Measurements from ENCODE around the gene ARHGAP36.

ARHGAP36 gene

DNA sequence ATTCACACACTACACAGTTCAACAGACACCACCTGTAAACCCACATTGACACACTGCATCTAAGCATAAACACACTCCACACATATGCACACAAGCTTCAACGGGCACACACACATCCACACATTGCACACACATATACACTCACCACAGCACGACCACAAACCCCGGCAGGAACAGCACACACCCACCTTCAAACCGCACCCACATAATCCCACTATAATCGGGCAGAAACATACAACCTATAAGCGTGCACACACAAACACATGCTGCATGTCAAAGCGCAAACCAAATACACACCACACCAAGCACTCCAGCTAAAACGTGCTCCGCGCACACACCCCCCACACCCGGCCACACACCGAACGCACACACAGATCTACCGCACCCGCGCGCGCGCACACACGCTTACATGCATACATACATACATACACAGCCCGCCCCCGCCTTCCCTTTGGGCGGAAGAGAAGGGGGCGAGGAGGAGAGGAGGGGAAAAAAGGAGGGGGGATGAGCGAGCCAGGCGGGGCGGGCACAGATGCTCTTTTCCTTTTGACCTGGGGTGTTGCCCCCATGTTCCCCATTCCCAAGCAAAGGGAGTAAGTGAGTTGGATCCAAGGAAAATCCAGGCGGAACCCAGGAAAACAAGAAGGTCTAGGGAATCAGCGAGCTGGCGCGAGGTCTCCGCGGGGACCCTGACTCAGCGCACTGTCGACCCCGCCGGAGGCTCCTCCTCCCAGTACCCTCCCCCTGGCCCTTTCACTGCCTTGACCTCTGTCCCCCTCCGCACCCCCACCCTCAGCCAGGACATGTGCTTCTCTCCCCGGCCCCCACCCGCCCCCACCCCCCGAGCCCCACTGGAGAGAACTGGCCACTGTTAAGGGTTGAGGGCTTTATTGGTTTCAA, 9.9 kb downstream of the ARHGAP36 start:
- TF ChIP-seq SNAI2 (CRISPR knock-in tag; IDR thresholded peaks at IDR 0.05) (no peak), ZFP30 (CRISPR knock-in tag; IDR thresholded peaks at IDR 0.05) (no peak), GLIS3 (CRISPR knock-in tag; IDR thresholded peaks at IDR 0.05) (no peak), ZFP3 (CRISPR knock-in tag; IDR thresholded peaks at IDR 0.05) (no peak), TOX (CRISPR knock-in tag; IDR thresholded peaks at IDR 0.05; ENCODE audit: borderline replicate concordance) (no peak), ZNF70 (CRISPR knock-in tag; IDR thresholded peaks at IDR 0.05) (no peak), TCF4 (CRISPR knock-in tag; IDR thresholded peaks at IDR 0.05; ENCODE audit: borderline replicate concordance) (no peak)
- TF ChIP-seq, protein P1, sequence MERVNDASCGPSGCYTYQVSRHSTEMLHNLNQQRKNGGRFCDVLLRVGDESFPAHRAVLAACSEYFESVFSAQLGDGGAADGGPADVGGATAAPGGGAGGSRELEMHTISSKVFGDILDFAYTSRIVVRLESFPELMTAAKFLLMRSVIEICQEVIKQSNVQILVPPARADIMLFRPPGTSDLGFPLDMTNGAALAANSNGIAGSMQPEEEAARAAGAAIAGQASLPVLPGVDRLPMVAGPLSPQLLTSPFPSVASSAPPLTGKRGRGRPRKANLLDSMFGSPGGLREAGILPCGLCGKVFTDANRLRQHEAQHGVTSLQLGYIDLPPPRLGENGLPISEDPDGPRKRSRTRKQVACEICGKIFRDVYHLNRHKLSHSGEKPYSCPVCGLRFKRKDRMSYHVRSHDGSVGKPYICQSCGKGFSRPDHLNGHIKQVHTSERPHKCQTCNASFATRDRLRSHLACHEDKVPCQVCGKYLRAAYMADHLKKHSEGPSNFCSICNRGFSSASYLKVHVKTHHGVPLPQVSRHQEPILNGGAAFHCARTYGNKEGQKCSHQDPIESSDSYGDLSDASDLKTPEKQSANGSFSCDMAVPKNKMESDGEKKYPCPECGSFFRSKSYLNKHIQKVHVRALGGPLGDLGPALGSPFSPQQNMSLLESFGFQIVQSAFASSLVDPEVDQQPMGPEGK (CRISPR knock-in tag; IDR thresholded peaks at IDR 0.05; ENCODE audit: borderline replicate concordance), result no peak
- TF ChIP-seq, protein P2, sequence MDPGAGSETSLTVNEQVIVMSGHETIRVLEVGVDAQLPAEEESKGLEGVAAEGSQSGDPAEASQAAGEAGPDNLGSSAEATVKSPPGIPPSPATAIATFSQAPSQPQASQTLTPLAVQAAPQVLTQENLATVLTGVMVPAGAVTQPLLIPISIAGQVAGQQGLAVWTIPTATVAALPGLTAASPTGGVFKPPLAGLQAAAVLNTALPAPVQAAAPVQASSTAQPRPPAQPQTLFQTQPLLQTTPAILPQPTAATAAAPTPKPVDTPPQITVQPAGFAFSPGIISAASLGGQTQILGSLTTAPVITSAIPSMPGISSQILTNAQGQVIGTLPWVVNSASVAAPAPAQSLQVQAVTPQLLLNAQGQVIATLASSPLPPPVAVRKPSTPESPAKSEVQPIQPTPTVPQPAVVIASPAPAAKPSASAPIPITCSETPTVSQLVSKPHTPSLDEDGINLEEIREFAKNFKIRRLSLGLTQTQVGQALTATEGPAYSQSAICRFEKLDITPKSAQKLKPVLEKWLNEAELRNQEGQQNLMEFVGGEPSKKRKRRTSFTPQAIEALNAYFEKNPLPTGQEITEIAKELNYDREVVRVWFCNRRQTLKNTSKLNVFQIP (CRISPR knock-in tag; IDR thresholded peaks at IDR 0.05; ENCODE audit: borderline replicate concordance, low read depth), result no peak
- no peak for ATAC-seq

DNA sequence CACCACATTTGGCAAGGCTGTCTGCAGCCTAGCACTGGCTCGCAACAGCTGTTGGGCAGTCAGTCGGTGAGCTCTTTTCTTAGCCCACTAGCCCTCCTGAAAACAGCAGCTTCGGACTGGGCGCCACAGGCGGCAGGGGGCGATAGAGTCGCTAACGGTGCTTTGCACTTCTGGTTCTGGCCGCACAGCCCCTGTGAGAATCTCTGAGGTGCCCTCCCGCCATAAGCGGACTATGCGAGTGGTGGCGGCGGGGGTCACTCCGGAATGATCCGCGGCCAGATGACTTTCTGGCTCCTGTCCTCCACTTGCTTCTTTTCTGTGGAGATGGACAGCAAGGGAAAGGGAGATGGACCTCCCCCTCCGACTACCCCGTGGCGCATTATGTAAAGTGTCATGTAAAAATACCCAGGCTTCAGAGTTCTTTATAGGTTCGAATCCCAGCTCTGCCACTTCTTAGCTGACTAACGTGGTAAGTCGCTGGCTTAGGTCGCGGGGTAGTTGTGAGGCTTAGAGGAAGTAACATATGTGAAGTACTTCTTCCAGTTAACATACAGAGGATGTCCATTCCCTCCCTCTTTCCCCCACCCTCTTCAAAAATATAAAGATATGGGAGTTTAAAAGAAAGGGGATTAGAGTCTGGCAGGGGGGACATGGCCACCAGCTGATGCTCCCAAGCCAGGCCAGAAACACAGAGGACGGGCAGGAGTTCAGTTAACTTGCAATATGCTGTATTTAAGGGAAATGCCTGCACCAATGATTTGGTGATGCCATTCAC, 11.0 kb downstream of the ARHGAP36 start:
- ATAC-seq, result peak; percentile 94
- TF ChIP-seq, protein P1 (CRISPR knock-in tag; IDR thresholded peaks at IDR 0.05; ENCODE audit: borderline replicate concordance), result no peak
- TF ChIP-seq ESRRG (CRISPR knock-in tag; IDR thresholded peaks at IDR 0.05) (no peak), ZC3H10 (CRISPR knock-in tag; IDR thresholded peaks at IDR 0.05) (no peak), ZNF8 (CRISPR knock-in tag; IDR thresholded peaks at IDR 0.05) (no peak), ZNF565 (CRISPR knock-in tag; conservative IDR thresholded peaks at IDR 0.05; ENCODE audit: low read depth) (no peak), PPARA (CRISPR knock-in tag; IDR thresholded peaks at IDR 0.05; ENCODE audit: borderline replicate concordance) (no peak), ARNTL (CRISPR knock-in tag; IDR thresholded peaks at IDR 0.05; ENCODE audit: borderline replicate concordance, low read depth) (no peak), ISL1 (CRISPR knock-in tag; IDR thresholded peaks at IDR 0.05) (no peak), OSR1 (CRISPR knock-in tag; IDR thresholded peaks at IDR 0.05) (no peak)

DNA sequence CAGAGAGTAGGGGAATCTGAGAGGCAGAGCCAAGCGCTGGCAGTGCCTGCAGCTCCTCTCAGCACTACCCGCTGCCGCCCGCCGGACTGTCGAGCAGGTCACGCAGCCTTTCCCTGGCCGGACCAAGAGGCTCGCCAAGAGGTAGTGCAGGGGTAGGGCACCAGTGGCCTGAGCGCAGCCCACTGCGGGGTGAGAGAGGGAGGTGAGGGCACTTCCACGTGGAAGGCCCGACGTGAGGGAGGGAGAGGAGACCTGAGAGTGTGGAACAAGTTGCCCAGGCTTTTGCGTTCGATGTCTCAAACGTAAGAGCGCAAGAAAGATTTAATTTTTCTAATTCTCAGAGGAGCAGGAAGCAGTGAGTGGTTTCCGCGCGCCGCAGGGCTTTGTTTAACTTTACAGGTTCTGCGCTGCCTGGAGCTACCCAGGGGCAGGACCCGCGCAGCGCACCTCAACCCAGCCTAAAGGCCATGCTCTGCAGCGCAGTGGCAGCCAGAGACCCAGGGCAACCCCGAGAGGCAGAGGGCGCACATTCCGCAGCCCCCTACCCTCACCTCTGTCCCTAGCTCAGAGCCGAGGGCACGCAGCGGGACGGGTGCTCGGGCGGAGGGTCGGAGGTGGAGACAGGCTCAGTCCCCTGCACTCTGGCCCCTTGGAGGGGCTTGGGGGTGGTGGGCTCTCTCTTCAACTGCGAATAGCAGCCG, 14.9 kb downstream of the ARHGAP36 start:
- TF ChIP-seq, protein P3, sequence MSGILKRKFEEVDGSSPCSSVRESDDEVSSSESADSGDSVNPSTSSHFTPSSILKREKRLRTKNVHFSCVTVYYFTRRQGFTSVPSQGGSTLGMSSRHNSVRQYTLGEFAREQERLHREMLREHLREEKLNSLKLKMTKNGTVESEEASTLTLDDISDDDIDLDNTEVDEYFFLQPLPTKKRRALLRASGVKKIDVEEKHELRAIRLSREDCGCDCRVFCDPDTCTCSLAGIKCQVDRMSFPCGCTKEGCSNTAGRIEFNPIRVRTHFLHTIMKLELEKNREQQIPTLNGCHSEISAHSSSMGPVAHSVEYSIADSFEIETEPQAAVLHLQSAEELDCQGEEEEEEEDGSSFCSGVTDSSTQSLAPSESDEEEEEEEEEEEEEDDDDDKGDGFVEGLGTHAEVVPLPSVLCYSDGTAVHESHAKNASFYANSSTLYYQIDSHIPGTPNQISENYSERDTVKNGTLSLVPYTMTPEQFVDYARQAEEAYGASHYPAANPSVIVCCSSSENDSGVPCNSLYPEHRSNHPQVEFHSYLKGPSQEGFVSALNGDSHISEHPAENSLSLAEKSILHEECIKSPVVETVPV (CRISPR knock-in tag; IDR thresholded peaks at IDR 0.05), result no peak
- TF ChIP-seq, protein P4, sequence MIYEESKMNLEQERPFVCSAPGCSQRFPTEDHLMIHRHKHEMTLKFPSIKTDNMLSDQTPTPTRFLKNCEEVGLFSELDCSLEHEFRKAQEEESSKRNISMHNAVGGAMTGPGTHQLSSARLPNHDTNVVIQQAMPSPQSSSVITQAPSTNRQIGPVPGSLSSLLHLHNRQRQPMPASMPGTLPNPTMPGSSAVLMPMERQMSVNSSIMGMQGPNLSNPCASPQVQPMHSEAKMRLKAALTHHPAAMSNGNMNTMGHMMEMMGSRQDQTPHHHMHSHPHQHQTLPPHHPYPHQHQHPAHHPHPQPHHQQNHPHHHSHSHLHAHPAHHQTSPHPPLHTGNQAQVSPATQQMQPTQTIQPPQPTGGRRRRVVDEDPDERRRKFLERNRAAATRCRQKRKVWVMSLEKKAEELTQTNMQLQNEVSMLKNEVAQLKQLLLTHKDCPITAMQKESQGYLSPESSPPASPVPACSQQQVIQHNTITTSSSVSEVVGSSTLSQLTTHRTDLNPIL (CRISPR knock-in tag; IDR thresholded peaks at IDR 0.05; ENCODE audit: low read depth), result no peak
- TF ChIP-seq SNAI2 (CRISPR knock-in tag; IDR thresholded peaks at IDR 0.05), result no peak
- no peak for TF ChIP-seq ZNF565 (CRISPR knock-in tag; conservative IDR thresholded peaks at IDR 0.05; ENCODE audit: low read depth)
- no peak for TF ChIP-seq CSDC2 (CRISPR knock-in tag; IDR thresholded peaks at IDR 0.05)
- TF ChIP-seq, protein P1 (CRISPR knock-in tag; IDR thresholded peaks at IDR 0.05; ENCODE audit: borderline replicate concordance), result no peak
- no peak for TF ChIP-seq OSR1 (CRISPR knock-in tag; IDR thresholded peaks at IDR 0.05)
- no peak for TF ChIP-seq ZNF8 (CRISPR knock-in tag; IDR thresholded peaks at IDR 0.05)
- ATAC-seq, result no peak

All from SK-N-SH treated with all-trans-retinoic acid at 6 μM for 48 hours (cell line).